Activated naive CD8-positive, alpha-beta T cell treated with anti-CD3 and anti-CD28 coated beads, Interleukin-2, amount 10 ng/mL, durations not matched to agents 7 days and 5 days (primary cell): ENCODE measurements around the gene INTS7. TPM values are rescaled to one million over a fixed set of nuclear protein-coding genes. Genes with fewer than 3 reads are reported as not detected.
"Not testable (repeated sequence)": the region's sequence is repeated elsewhere in the genome, so short reads cannot be mapped to it uniquely, and the experiment has no call there.

Source experiments
- ATAC-seq: fragments of 150-1000 bp; cut with Tn5 transposase; one replicate; pipeline ENCODE4 v1.10.0; 2021; ENCODE audit warnings: low read depth, moderate library complexity
- POLR2A ChIA-PET: fragments of 350-600 bp; sonication (Branson Sonifier 250); formaldehyde crosslinking; loops from one replicate; lab custom pipeline; 2021; ENCODE audit warnings: antibody characterized with exemption; lab: Charles Lee
- DNase-seq: peaks from one replicate; pipeline ENCODE4 v3.0.0; 2021
- H3K27ac Mint-ChIP-seq: one replicate; pipeline ENCODE4 v1.8.0; 2022; ENCODE audit warnings: mild to moderate bottlenecking, mixed read lengths
- H3K27me3 Mint-ChIP-seq: one replicate; pipeline ENCODE4 v1.8.0; 2022; ENCODE audit warnings: mild to moderate bottlenecking, moderate library complexity, mixed read lengths
- H3K36me3 Mint-ChIP-seq: one replicate; pipeline ENCODE4 v1.8.0; 2021; ENCODE audit warnings: mild to moderate bottlenecking, mixed read lengths
- H3K4me1 Mint-ChIP-seq: one replicate; pipeline ENCODE4 v1.8.0; 2021; ENCODE audit warnings: mixed read lengths
- H3K4me3 Mint-ChIP-seq: one replicate; pipeline ENCODE4 v1.8.0; 2022; ENCODE audit warnings: mild to moderate bottlenecking, moderate library complexity, mixed read lengths
- H3K9me3 Mint-ChIP-seq: one replicate; pipeline ENCODE4 v1.8.0; 2021; ENCODE audit warnings: mixed read lengths
- total RNA-seq, 2 experiments: library from RNA; stranded (reverse); gene quantifications; one replicate each; pipeline ENCODE4 v1.2.3, GENCODE V29; 2021

Gene INTS7
- total RNA-seq, 2 experiments from 2014 or later = 22.6 to 23.0 TPM

- H3K27me3 Mint-ChIP-seq = no peaks in the 10 kb centered on the region
- H3K27ac Mint-ChIP-seq = no peak overlapping the region
- no peak for DNase-seq
- no peak overlapping the region for H3K4me3 Mint-ChIP-seq
- no peak for ATAC-seq
- POLR2A ChIA-PET = no interaction called here
- H3K36me3 Mint-ChIP-seq = peaks cover 16% of the 10 kb centered on the region
- peaks cover 4% of the 10 kb centered on the region for H3K4me1 Mint-ChIP-seq
- H3K9me3 Mint-ChIP-seq = no peaks in the 10 kb centered on the region
Observed at GRCh38 chr1:211991695-211992094, 43.7 kb downstream of the INTS7 start.

- DNase-seq (no peak), ATAC-seq (no peak)
- H3K9me3 Mint-ChIP-seq = no peaks in the 10 kb centered on the region
- H3K36me3 Mint-ChIP-seq = peaks cover 22% of the 10 kb centered on the region
- H3K4me3 Mint-ChIP-seq = no peak overlapping the region
- no peak overlapping the region for H3K27ac Mint-ChIP-seq
- POLR2A ChIA-PET = no interaction called here
- H3K27me3 Mint-ChIP-seq = no peaks in the 10 kb centered on the region
- H3K4me1 Mint-ChIP-seq = peaks cover 4% of the 10 kb centered on the region
Observed at GRCh38 chr1:211986628-211987254, 48.6 kb downstream of the INTS7 start.

- DNase-seq = no peak
- H3K4me1 Mint-ChIP-seq = peaks cover 2% of the 10 kb centered on the region
- H3K36me3 Mint-ChIP-seq = peaks cover 23% of the 10 kb centered on the region
- no peak for ATAC-seq
- H3K27me3 Mint-ChIP-seq = no peaks in the 10 kb centered on the region
- no peak overlapping the region for H3K27ac Mint-ChIP-seq
- no peak overlapping the region for H3K4me3 Mint-ChIP-seq
- no peaks in the 10 kb centered on the region for H3K9me3 Mint-ChIP-seq
- POLR2A ChIA-PET = no interaction called here
Observed at GRCh38 chr1:211985556-211986264, 49.6 kb downstream of the INTS7 start.

- no peak overlapping the region for H3K27ac Mint-ChIP-seq
- no peaks in the 10 kb centered on the region for H3K9me3 Mint-ChIP-seq
- H3K4me3 Mint-ChIP-seq = no peak overlapping the region
- no peaks in the 10 kb centered on the region for H3K27me3 Mint-ChIP-seq
- POLR2A ChIA-PET = no interaction called here
- peaks cover 3% of the 10 kb centered on the region for H3K4me1 Mint-ChIP-seq
- ATAC-seq (no peak), DNase-seq (no peak)
- H3K36me3 Mint-ChIP-seq = peaks cover 36% of the 10 kb centered on the region
Observed at GRCh38 chr1:211978596-211978995, 56.8 kb downstream of the INTS7 start.

GRCh38 chr1:211975152-211975941, 60.0 kb downstream of the INTS7 start:
- H3K27me3 Mint-ChIP-seq = no peaks in the 10 kb centered on the region
- no peaks in the 10 kb centered on the region for H3K9me3 Mint-ChIP-seq
- no peak for DNase-seq
- POLR2A ChIA-PET = no interaction called here
- no peak overlapping the region for H3K27ac Mint-ChIP-seq
- H3K4me1 Mint-ChIP-seq = peaks cover 3% of the 10 kb centered on the region
- ATAC-seq = no peak
- peaks cover 24% of the 10 kb centered on the region for H3K36me3 Mint-ChIP-seq
- no peak overlapping the region for H3K4me3 Mint-ChIP-seq

GRCh38 chr1:211973541-211973940, 61.8 kb downstream of the INTS7 start:
- no peaks in the 10 kb centered on the region for H3K9me3 Mint-ChIP-seq
- no peak overlapping the region for H3K4me3 Mint-ChIP-seq
- DNase-seq (no peak), ATAC-seq (no peak)
- H3K27me3 Mint-ChIP-seq = no peaks in the 10 kb centered on the region
- POLR2A ChIA-PET = no interaction called here
- H3K27ac Mint-ChIP-seq = no peak overlapping the region
- H3K36me3 Mint-ChIP-seq = peaks cover 20% of the 10 kb centered on the region
- peaks cover 3% of the 10 kb centered on the region for H3K4me1 Mint-ChIP-seq

GRCh38 chr1:211968200-211968834, 67.0 kb downstream of the INTS7 start:
- POLR2A ChIA-PET = no interaction called here
- DNase-seq = no peak
- Mint-ChIP-seq H3K27me3 (no peaks in the 10 kb centered on the region), H3K9me3 (no peaks in the 10 kb centered on the region), H3K4me3 (no peak overlapping the region), H3K4me1 (peaks cover 2% of the 10 kb centered on the region), H3K27ac (no peak overlapping the region), H3K36me3 (peaks cover 36% of the 10 kb centered on the region)
- ATAC-seq = no peak

- H3K27ac Mint-ChIP-seq = no peak overlapping the region
- peaks cover 41% of the 10 kb centered on the region for H3K36me3 Mint-ChIP-seq
- H3K27me3 Mint-ChIP-seq = no peaks in the 10 kb centered on the region
- no peaks in the 10 kb centered on the region for H3K9me3 Mint-ChIP-seq
- POLR2A ChIA-PET = no interaction called here
- no peak for ATAC-seq
- H3K4me3 Mint-ChIP-seq = no peak overlapping the region
- DNase-seq = no peak
- H3K4me1 Mint-ChIP-seq = peaks cover 2% of the 10 kb centered on the region
Observed at GRCh38 chr1:211967704-211968103, 67.7 kb downstream of the INTS7 start.

- Mint-ChIP-seq H3K27me3 (no peaks in the 10 kb centered on the region), H3K27ac (no peak overlapping the region), H3K36me3 (peaks cover 54% of the 10 kb centered on the region), H3K9me3 (no peaks in the 10 kb centered on the region), H3K4me1 (peaks cover 2% of the 10 kb centered on the region), H3K4me3 (no peak overlapping the region)
- POLR2A ChIA-PET = no interaction called here
- no peak for ATAC-seq
- no peak for DNase-seq
Observed at GRCh38 chr1:211965108-211965805, 70.1 kb downstream of the INTS7 start.

- H3K27me3 Mint-ChIP-seq = no peaks in the 10 kb centered on the region
- DNase-seq = no peak
- no peak overlapping the region for H3K4me3 Mint-ChIP-seq
- H3K27ac Mint-ChIP-seq = no peak overlapping the region
- ATAC-seq = no peak
- no peaks in the 10 kb centered on the region for H3K4me1 Mint-ChIP-seq
- H3K9me3 Mint-ChIP-seq = no peaks in the 10 kb centered on the region
- POLR2A ChIA-PET = no interaction called here
- H3K36me3 Mint-ChIP-seq = peaks cover 66% of the 10 kb centered on the region
Observed at GRCh38 chr1:211959680-211960079, 75.7 kb downstream of the INTS7 start.

- Mint-ChIP-seq H3K4me3 (no peak overlapping the region), H3K4me1 (no peaks in the 10 kb centered on the region), H3K27ac (no peak overlapping the region), H3K27me3 (no peaks in the 10 kb centered on the region), H3K9me3 (no peaks in the 10 kb centered on the region), H3K36me3 (peaks cover 61% of the 10 kb centered on the region)
- DNase-seq = no peak
- POLR2A ChIA-PET = no interaction called here
- ATAC-seq = no peak
Observed at GRCh38 chr1:211959221-211959620, 76.1 kb downstream of the INTS7 start.

GRCh38 chr1:211954028-211954427, 81.3 kb downstream of the INTS7 start:
- H3K27me3 Mint-ChIP-seq, DNase-seq, H3K9me3 Mint-ChIP-seq, H3K27ac Mint-ChIP-seq, POLR2A ChIA-PET, ATAC-seq, H3K4me3 Mint-ChIP-seq: not testable (repeated sequence)
- Mint-ChIP-seq H3K4me1 (peaks cover 13% of the 10 kb centered on the region), H3K36me3 (peaks cover 30% of the 10 kb centered on the region)

- H3K27ac Mint-ChIP-seq, H3K27me3 Mint-ChIP-seq, ATAC-seq, DNase-seq, H3K4me3 Mint-ChIP-seq, H3K9me3 Mint-ChIP-seq: not testable (repeated sequence)
- Mint-ChIP-seq H3K36me3 (peaks cover 28% of the 10 kb centered on the region), H3K4me1 (peaks cover 13% of the 10 kb centered on the region)
- POLR2A ChIA-PET = interaction anchor here (0.6 kb wide), 1 partner anchor 169 kb away, joined by 3 read pairs; no protein-coding TSS in a partner anchor
Observed at GRCh38 chr1:211953543-211953942, 81.8 kb downstream of the INTS7 start.
